Testis (tissue), 3 donors: ENCODE measurements around the gene SRPK3. TPM values are rescaled to one million over a fixed set of nuclear protein-coding genes. Genes with fewer than 3 reads are reported as not detected.
"Not testable (repeated sequence)": the region's sequence is repeated elsewhere in the genome, so short reads cannot be mapped to it uniquely, and the experiment has no call there.

Experiments
- DNase-seq: peaks from one replicate; pipeline ENCODE4 v3.0.0-alpha.2; 2019
- H3K27ac ChIP-seq, 2 donors: fragments of 200-600 bp; sonication (generic); one replicate each; pipeline ENCODE4 v1.5.1; 2019
- H3K27me3 ChIP-seq: fragments of 200-600 bp; sonication (generic); one replicate; pipeline ENCODE4 v1.5.1; 2019
- H3K36me3 ChIP-seq: fragments of 200-600 bp; sonication (generic); one replicate; pipeline ENCODE4 v1.5.1; 2017; ENCODE audit warnings: low read depth; ENCODE audit errors: missing control alignments
- H3K4me1 ChIP-seq: fragments of 200-600 bp; sonication (generic); one replicate; pipeline ENCODE4 v1.5.1; 2019
- H3K4me3 ChIP-seq, 2 donors: fragments of 200-600 bp; sonication (generic); one replicate each; pipeline ENCODE4 v1.5.1; 2017 to 2019
- H3K9me3 ChIP-seq: fragments of 200-600 bp; sonication (generic); one replicate; pipeline ENCODE4 v1.5.1; 2017
- POLR2A ChIP-seq: fragments of 450-650 bp; IDR thresholded peaks from one replicate; pipeline ENCODE4 v1.6.1; 2017; ENCODE audit warnings: antibody characterized with exemption, mild to moderate bottlenecking, moderate library complexity
- WGBS, 2 donors: methylation state at CpG; one replicate each; pipeline ENCODE4 v1.1.5; 2018; 5-methylcytosine and 5-hydroxymethylcytosine counted together
- intact Hi-C: fragments of 100-400 bp; cut with DNase I; formaldehyde crosslinking; loops from one replicate; pipeline ENCODE4 v1.15.1; 2023; ENCODE audit warnings: low total_unique reads
- polyA plus RNA-seq: library from polyadenylated mRNA; stranded (reverse); fragments of 350-450 nt; fragmentation: Illumina TruSeq; extraction: RNeasy Lipid Tissue Mini Kit (QIAGEN cat#74804); gene quantifications from one replicate; pipeline ENCODE4 v1.2.3, GENCODE V29; 2014; ENCODE audit warnings: low read depth, low replicate concordance; ENCODE audit not compliant: insufficient read depth
- total RNA-seq, 2 donors: library from RNA; depleted of rRNA; stranded (reverse); fragments of >200 nt; gene quantifications; one replicate each; pipeline ENCODE4 v1.2.3, GENCODE V29; 2016
- TF ChIP-seq, protein P1 (sequence below), 3 experiments: fragments of 450-650 bp in 2 of 3; fragments of 200-600 bp in 1 of 3; sonication (generic) in 1 of 3; IDR thresholded peaks; one replicate each; pipeline ENCODE4 v1.5.1; 2016 to 2019; ENCODE audit warnings: antibody characterized with exemption in 3 of 3, mild to moderate bottlenecking in 2 of 3, moderate library complexity in 1 of 3

SRPK3 gene
- total and polyA plus RNA-seq, 3 donors from 2014 or later, result 0.62 to 2.2 (median 1.3) TPM

DNA sequence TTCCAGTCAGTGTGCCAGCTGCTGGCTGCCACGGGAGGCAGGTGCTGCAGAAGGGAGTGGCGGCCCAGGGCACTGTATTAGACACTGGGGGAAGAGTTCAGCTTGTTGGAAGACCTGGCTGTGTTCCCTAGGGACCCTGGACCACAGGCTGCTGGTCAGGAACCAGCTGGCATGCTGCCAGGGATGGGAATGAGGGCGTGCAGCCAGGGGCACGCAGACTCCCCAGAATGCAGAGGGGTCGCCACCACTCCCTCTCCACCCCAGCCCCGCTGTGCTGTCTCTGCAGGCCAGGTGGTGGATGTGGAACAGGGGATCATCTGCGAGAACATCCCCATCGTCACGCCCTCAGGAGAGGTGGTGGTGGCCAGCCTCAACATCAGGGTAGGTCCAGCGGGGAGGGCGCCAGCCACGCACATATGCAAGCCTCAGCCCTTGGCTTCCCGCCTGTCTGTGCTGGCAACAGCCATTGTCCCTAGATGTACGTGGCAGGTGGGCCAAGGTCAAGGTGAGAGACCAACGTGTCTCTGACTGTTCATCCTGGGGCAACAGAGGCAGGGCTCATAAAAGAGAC lies 43.9 kb upstream of the SRPK3 start:
- 73 to 82% methylated on average over 2 to 9 of the region's 15 CpGs for WGBS, 2 donors
- Histone ChIP-seq H3K36me3 (no peaks in the 10 kb centered on the region), H3K4me1 (no peaks in the 10 kb centered on the region), H3K4me3 (no peak overlapping the region), H3K9me3 (no peaks in the 10 kb centered on the region), H3K27ac (no peak overlapping the region), H3K27me3 (no peaks in the 10 kb centered on the region)
- TF ChIP-seq POLR2A, result no peak
- TF ChIP-seq, protein P1, sequence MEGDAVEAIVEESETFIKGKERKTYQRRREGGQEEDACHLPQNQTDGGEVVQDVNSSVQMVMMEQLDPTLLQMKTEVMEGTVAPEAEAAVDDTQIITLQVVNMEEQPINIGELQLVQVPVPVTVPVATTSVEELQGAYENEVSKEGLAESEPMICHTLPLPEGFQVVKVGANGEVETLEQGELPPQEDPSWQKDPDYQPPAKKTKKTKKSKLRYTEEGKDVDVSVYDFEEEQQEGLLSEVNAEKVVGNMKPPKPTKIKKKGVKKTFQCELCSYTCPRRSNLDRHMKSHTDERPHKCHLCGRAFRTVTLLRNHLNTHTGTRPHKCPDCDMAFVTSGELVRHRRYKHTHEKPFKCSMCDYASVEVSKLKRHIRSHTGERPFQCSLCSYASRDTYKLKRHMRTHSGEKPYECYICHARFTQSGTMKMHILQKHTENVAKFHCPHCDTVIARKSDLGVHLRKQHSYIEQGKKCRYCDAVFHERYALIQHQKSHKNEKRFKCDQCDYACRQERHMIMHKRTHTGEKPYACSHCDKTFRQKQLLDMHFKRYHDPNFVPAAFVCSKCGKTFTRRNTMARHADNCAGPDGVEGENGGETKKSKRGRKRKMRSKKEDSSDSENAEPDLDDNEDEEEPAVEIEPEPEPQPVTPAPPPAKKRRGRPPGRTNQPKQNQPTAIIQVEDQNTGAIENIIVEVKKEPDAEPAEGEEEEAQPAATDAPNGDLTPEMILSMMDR (IDR thresholded peaks at IDR 0.05), result no peak
- no peak for DNase-seq
- intact Hi-C loops, result no loop called here

DNA sequence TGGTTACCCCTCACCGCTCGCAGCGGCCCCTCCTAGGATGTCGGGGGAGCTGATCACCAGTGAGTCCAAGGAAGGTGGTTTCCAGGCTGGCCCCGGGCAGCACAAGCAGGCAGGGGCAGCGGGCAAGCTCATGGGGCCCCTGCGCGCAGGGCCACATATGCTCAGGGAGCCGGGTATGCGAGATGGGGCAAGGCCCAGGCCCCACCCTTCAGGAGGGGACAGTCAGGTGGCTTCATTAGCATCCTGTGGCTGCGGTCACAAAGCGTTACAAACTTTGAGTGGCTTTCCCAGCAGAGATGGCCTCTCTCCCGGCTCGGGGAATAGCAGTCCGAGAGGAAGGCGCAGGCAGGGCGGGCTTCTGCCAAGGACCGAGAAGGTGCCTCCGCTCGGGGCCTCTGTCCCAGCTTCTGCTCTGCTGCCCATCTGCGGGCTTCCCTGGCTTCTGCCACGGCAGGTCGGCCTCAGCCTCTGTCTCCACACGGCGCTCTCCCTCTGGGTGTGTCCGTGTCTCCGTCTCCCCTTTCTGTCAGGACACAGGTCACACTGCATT lies 42.7 kb upstream of the SRPK3 start:
- no peaks in the 10 kb centered on the region for H3K36me3 ChIP-seq
- no peak for DNase-seq
- H3K4me3 ChIP-seq, result no peak overlapping the region
- H3K4me1 ChIP-seq, result no peaks in the 10 kb centered on the region
- no peaks in the 10 kb centered on the region for H3K9me3 ChIP-seq
- no peak for TF ChIP-seq POLR2A
- TF ChIP-seq, protein P1 (IDR thresholded peaks at IDR 0.05), result no peak
- 96% methylated on average over 23 of the region's 27 CpGs; no CpG with 5 or more reads in 1 of the 2 donors for WGBS, 2 donors
- no peak overlapping the region for H3K27ac ChIP-seq
- intact Hi-C loops, result no loop called here
- H3K27me3 ChIP-seq, result no peaks in the 10 kb centered on the region

DNA sequence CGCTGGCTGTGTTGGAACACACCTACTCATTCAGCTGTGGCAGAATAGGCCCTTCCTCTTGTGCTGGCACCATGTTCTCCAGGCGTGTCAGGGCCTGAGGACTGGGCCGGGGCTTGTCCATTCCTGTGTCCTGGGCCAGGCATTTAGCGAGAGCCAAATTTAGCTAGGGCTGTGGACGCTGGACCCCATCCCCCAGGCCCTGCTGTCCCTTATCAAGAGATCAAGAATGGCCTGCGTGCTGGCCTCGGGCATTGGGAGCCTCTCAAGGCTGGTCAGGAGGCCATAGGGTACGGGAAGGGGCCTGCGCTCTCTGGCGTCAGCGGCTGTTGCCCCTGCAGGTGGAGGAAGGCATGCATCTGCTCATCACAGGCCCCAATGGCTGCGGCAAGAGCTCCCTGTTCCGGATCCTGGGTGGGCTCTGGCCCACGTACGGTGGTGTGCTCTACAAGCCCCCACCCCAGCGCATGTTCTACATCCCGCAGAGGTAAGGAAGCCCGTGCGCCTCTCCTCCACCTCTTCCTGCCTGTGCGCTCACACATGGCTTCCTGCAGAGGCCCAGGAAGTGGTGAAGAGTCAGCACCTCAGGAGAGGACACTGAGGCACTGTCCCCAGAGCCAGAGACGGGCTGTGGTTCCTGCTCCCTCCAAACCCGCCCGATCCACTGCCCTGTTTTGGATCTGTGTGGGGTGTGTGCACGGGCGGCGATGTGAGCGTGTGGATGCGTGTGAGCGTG lies 40.9 kb upstream of the SRPK3 start:
- Histone ChIP-seq H3K27ac (no peak overlapping the region), H3K4me3 (no peak overlapping the region), H3K36me3 (no peaks in the 10 kb centered on the region), H3K27me3 (no peaks in the 10 kb centered on the region), H3K9me3 (no peaks in the 10 kb centered on the region), H3K4me1 (peaks cover 4% of the 10 kb centered on the region)
- DNase-seq, result no peak
- intact Hi-C loops, result no loop called here
- 90% methylated on average over 24 of the region's 29 CpGs; no CpG with 5 or more reads in 1 of the 2 donors for WGBS, 2 donors
- no peak for TF ChIP-seq POLR2A

DNA sequence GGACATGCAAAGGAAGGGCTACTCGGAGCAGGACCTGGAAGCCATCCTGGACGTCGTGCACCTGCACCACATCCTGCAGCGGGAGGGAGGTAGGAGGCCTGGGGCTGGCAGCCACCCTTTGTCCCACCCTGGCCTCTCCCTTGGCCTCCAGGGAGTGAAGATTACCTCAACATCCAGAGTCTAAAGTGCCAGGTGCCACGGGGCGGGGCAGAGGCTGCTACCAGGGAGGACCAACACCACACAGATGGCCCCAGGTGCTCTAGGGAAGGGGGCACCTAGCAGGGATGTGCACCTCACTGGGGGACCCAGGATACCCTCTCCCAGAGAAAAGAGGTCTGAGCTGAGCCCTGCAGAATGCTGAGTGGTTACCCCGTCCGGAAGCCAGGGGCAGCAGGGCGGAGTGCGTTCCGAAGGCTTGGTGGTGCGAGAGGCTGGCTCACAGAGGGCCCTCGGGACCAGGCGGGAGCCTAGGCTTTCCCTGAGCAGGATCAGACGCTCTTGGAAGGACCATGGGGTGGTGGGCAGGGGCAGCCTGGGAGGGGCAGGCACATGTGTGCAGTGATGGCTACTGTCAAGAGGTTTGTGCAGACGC lies 40.1 kb upstream of the SRPK3 start:
- no peak overlapping the region for H3K4me3 ChIP-seq
- no peaks in the 10 kb centered on the region for H3K27me3 ChIP-seq
- H3K36me3 ChIP-seq, result no peaks in the 10 kb centered on the region
- no peak overlapping the region for H3K27ac ChIP-seq
- 62% methylated on average over 6 of the region's 16 CpGs; no CpG with 5 or more reads in 1 of the 2 donors for WGBS, 2 donors
- H3K9me3 ChIP-seq, result no peaks in the 10 kb centered on the region
- no peak for DNase-seq
- intact Hi-C loops, result no loop called here
- peaks cover 4% of the 10 kb centered on the region for H3K4me1 ChIP-seq
- TF ChIP-seq, protein P1 (IDR thresholded peaks at IDR 0.05), result no peak
- TF ChIP-seq POLR2A, result no peak

DNA sequence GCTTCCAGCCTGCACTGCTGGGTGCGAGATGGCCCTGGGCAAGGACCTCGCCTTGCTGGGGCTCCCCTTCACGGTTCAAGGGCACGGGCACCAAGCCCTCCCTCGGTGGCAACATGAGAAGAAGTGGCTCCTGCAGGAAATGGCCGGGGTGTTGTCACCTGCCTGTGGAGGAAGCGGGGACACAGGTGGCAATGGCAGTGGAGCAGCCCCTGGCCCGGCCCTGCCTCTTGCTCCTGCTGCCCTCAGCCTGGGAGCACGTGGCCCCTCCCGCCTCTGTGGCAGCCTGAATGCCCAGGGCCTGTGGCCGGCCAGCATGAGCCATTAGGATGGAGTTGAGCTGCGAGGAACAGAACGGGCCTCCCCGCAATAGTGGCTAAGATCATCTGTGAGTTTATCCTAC lies 39.4 kb upstream of the SRPK3 start:
- DNase-seq, result no peak
- 89% methylated on average over 12 of the region's 14 CpGs; no CpG with 5 or more reads in 1 of the 2 donors for WGBS, 2 donors
- peaks cover 4% of the 10 kb centered on the region for H3K4me1 ChIP-seq
- H3K36me3 ChIP-seq, result no peaks in the 10 kb centered on the region
- H3K4me3 ChIP-seq, result no peak overlapping the region
- intact Hi-C loops, result no loop called here
- H3K27ac ChIP-seq, result no peak overlapping the region
- no peaks in the 10 kb centered on the region for H3K9me3 ChIP-seq
- TF ChIP-seq, protein P1 (IDR thresholded peaks at IDR 0.05), result no peak
- no peak for TF ChIP-seq POLR2A
- H3K27me3 ChIP-seq, result no peaks in the 10 kb centered on the region

DNA sequence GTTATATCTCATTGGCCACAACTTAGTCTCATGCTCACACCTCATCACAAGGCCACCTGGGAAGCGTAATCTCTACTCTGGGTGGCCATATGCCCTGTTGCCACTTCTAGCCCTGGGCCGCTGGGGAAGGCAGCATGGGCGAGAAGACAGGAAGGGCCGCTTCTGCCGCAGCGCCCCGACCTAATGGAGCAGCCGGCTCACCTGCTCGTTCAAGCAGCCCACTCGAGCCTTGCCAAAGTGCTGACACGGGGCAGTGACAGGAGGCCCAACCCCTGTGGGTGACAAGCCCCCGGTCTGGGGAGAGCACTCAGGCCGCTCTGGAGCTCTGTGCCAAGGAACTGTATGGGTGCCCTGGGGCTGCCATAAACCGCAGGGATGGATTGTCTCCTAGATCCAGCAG lies 38.7 kb upstream of the SRPK3 start:
- H3K4me1 ChIP-seq, H3K36me3 ChIP-seq, H3K9me3 ChIP-seq, DNase-seq, H3K27ac ChIP-seq, H3K4me3 ChIP-seq, intact Hi-C loops, H3K27me3 ChIP-seq: not testable (repeated sequence)
- WGBS, 2 donors, result 90 to 97% methylated on average over 2 to 13 of the region's 14 CpGs

DNA sequence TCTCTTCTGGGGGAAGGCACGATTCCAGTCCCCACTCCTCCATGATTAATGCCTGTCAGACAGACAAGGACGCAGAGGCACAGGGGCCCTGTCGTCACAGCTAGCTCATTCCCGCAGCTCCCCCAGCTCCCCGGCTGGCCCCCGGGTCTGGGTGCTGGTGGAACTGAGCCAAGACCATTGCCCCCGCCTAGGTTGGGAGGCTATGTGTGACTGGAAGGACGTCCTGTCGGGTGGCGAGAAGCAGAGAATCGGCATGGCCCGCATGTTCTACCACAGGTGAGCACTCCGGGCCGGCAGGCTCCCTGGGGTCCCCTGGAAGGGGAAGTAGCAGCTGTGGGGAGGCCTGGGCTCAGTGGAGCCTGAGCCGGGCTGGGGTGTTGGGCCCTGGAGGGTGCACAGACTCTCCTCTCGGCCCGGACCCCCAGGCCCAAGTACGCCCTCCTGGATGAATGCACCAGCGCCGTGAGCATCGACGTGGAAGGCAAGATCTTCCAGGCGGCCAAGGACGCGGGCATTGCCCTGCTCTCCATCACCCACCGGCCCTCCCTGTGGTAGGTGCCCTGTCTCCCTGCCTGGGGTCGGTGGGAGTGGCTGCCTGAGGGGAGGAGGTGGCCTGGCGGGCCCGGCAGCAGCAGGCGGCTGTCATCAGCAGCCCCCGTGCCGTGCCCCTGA lies 37.9 kb upstream of the SRPK3 start:
- H3K27ac ChIP-seq, H3K27me3 ChIP-seq, DNase-seq, intact Hi-C loops, H3K4me3 ChIP-seq, H3K9me3 ChIP-seq, H3K36me3 ChIP-seq, H3K4me1 ChIP-seq: not testable (repeated sequence)
- whole genome bisulfite sequencing, 2 donors, result 60% methylated on average over 18 of the region's 32 CpGs; no CpG with 5 or more reads in 1 of the 2 donors
